ENCODE results near the gene PHF2. TPM values are rescaled to one million over a fixed set of nuclear protein-coding genes. Genes with fewer than 3 reads are reported as not detected.

The PHF2 gene
- total RNA-seq (2022) (18.9 and 21.7 TPM in 2 replicates), Bru-seq, nascent RNA (percentile 58 among the genes with signal in this experiment), BruChase-seq, experiment 1, labeled RNA remaining after a 6-hour chase (percentile 72 among the genes with signal in this experiment), BruChase-seq, experiment 2, labeled RNA remaining after a 2-hour chase (percentile 65 among the genes with signal in this experiment)
- long read RNA-seq, partial matches to known transcripts: 4 of 9 reads
- long read RNA-seq, other reads (novel, unspliced or antisense): 5 of 9 reads

GRCh38 chr9:93576258-93577077, at the start of gene PHF2:
Gene PHF2, plus strand, starts transcription at chr9:93576584. Its CDS starts 190 bp downstream, at chr9:93576774.
- peaks cover 20% of the 10 kb centered on the region for H3K4me1 Mint-ChIP-seq (ENCODE audit: insufficient read depth, unreplicated experiment)
- H3K36me3 Mint-ChIP-seq (ENCODE audit: insufficient read depth, unreplicated experiment): no peaks in the 10 kb centered on the region
- CTCF ChIA-PET: interaction anchor here (1.5 kb wide), 1 partner anchor 10 kb away, joined by 7 read pairs; no protein-coding TSS in a partner anchor
- H3K27ac Mint-ChIP-seq (ENCODE audit: low read depth, unreplicated experiment): peak within 1 kb of the TSS; percentile 93
- intact Hi-C loops (cut with micrococcal nuclease): no loop called here
- peak within 1 kb of the TSS; percentile 82 for H3K4me3 Mint-ChIP-seq (ENCODE audit: unreplicated experiment)
- BruUV-seq (replicated peaks): no TSS peak
- DNase-seq (ENCODE audit: unreplicated experiment): no peak
- POLR2A ChIA-PET: interaction anchor here (0.6 to 3.0 kb wide), 3 partner anchors 10 to 126 kb away, joined by 3 to 15 read pairs (median 3); no protein-coding TSS in a partner anchor
- H3K27me3 Mint-ChIP-seq (ENCODE audit: insufficient read depth, unreplicated experiment): no peaks in the 10 kb centered on the region
- no peak for TF ChIP-seq CTCF (IDR thresholded peaks at IDR 0.05; ENCODE audit: unreplicated experiment)
- no peaks in the 10 kb centered on the region for H3K9me3 Mint-ChIP-seq (ENCODE audit: unreplicated experiment)

GRCh38 chr9:93531374-93531773, 45.0 kb upstream of the PHF2 start:
- DNase-seq (ENCODE audit: unreplicated experiment): peak; percentile 23
- no peak for TF ChIP-seq CTCF (IDR thresholded peaks at IDR 0.05; ENCODE audit: unreplicated experiment)
- no peaks in the 10 kb centered on the region for H3K9me3 Mint-ChIP-seq (ENCODE audit: unreplicated experiment)
- no peaks in the 10 kb centered on the region for H3K27me3 Mint-ChIP-seq (ENCODE audit: insufficient read depth, unreplicated experiment)
- H3K36me3 Mint-ChIP-seq (ENCODE audit: insufficient read depth, unreplicated experiment): peaks cover 87% of the 10 kb centered on the region
- BruUV-seq (replicated peaks): no TSS peak
- ChIA-PET CTCF (no interaction called here), POLR2A (no interaction called here)
- H3K4me3 Mint-ChIP-seq (ENCODE audit: unreplicated experiment): no peak overlapping the region
- no peak overlapping the region for H3K27ac Mint-ChIP-seq (ENCODE audit: low read depth, unreplicated experiment)
- H3K4me1 Mint-ChIP-seq (ENCODE audit: insufficient read depth, unreplicated experiment): no peaks in the 10 kb centered on the region
- intact Hi-C loops (cut with micrococcal nuclease): no loop called here

GRCh38 chr9:93532141-93532540, 44.2 kb upstream of the PHF2 start:
- BruUV-seq (replicated peaks): no TSS peak
- ChIA-PET CTCF (no interaction called here), POLR2A (no interaction called here)
- DNase-seq (ENCODE audit: unreplicated experiment): no peak
- Mint-ChIP-seq H3K4me3 (ENCODE audit: unreplicated experiment) (no peak overlapping the region), H3K27ac (ENCODE audit: low read depth, unreplicated experiment) (no peak overlapping the region), H3K27me3 (ENCODE audit: insufficient read depth, unreplicated experiment) (no peaks in the 10 kb centered on the region), H3K36me3 (ENCODE audit: insufficient read depth, unreplicated experiment) (peaks cover 79% of the 10 kb centered on the region), H3K9me3 (ENCODE audit: unreplicated experiment) (no peaks in the 10 kb centered on the region), H3K4me1 (ENCODE audit: insufficient read depth, unreplicated experiment) (no peaks in the 10 kb centered on the region)
- intact Hi-C loops (cut with micrococcal nuclease): no loop called here
- TF ChIP-seq CTCF (IDR thresholded peaks at IDR 0.05; ENCODE audit: unreplicated experiment): no peak

GRCh38 chr9:93533863-93534262, 42.5 kb upstream of the PHF2 start:
- Mint-ChIP-seq H3K36me3 (ENCODE audit: insufficient read depth, unreplicated experiment) (peaks cover 75% of the 10 kb centered on the region), H3K27ac (ENCODE audit: low read depth, unreplicated experiment) (no peak overlapping the region), H3K4me1 (ENCODE audit: insufficient read depth, unreplicated experiment) (no peaks in the 10 kb centered on the region), H3K4me3 (ENCODE audit: unreplicated experiment) (no peak overlapping the region), H3K27me3 (ENCODE audit: insufficient read depth, unreplicated experiment) (no peaks in the 10 kb centered on the region), H3K9me3 (ENCODE audit: unreplicated experiment) (no peaks in the 10 kb centered on the region)
- no peak for TF ChIP-seq CTCF (IDR thresholded peaks at IDR 0.05; ENCODE audit: unreplicated experiment)
- DNase-seq (ENCODE audit: unreplicated experiment): no peak
- CTCF ChIA-PET: no interaction called here
- no TSS peak for BruUV-seq (replicated peaks)
- intact Hi-C loops (cut with micrococcal nuclease): no loop called here
- POLR2A ChIA-PET: no interaction called here

Measured in MCF 10A (cell line).